IMR-90 (cell line): ENCODE data around the gene TBC1D9B. TPM values are rescaled to one million over a fixed set of nuclear protein-coding genes. Genes with fewer than 3 reads are reported as not detected.

Experiments
- ATAC-seq: fragments of 200-7000 bp; cut with Tn5 transposase; 2 replicates; pipeline ENCODE4 v1.9.1; 2020; ENCODE audit warnings: low read depth, mild to moderate bottlenecking, moderate library complexity
- BruUV-seq: library from RNA; stranded (reverse); fragments of 400-500 nt; replicated peaks from 2 replicates; lab custom pipeline; 2021; lab: Mats Ljungman, UMichigan
- CTCF ChIA-PET: fragments of 300-600 bp; formaldehyde crosslinking; extraction: SDS; loops from one replicate; lab custom pipeline; 2021; ENCODE audit warnings: antibody characterized with exemption; lab: Yijun Ruan, JAX
- POLR2A ChIA-PET: fragments of 300-600 bp; sonication (Branson Sonifier 250); formaldehyde crosslinking; loops from one replicate; lab custom pipeline; 2022; ENCODE audit warnings: antibody characterized with exemption; ENCODE audit not compliant: unreplicated experiment; lab: Charles Lee
- DNase-seq: peaks from one replicate; pipeline ENCODE4 v3.0.0; 2013
- H2AFZ ChIP-seq: replicated peaks from 2 replicates; pipeline ENCODE3; 2013; ENCODE audit warnings: low read length, mild to moderate bottlenecking; ENCODE audit not compliant: poor library complexity
- H2AK5ac ChIP-seq: 2 replicates; pipeline ENCODE4 v1.6.1; 2013; ENCODE audit warnings: low read depth, low read length, inconsistent platforms
- H2AK9ac ChIP-seq: replicated peaks from 2 replicates; pipeline ENCODE3; 2013; ENCODE audit warnings: mild to moderate bottlenecking, low read depth, low read length, moderate library complexity; ENCODE audit not compliant: poor library complexity
- H2BK120ac ChIP-seq: 2 replicates; pipeline ENCODE4 v1.6.1; 2013; ENCODE audit warnings: low read depth, low read length, inconsistent platforms
- H2BK15ac ChIP-seq: 3 replicates; pipeline ENCODE4 v1.6.1; 2013; ENCODE audit warnings: low read depth, low read length, inconsistent platforms
- H2BK20ac ChIP-seq: 2 replicates; pipeline ENCODE4 v1.6.1; 2013; ENCODE audit warnings: low read depth, mild to moderate bottlenecking, inconsistent platforms, low read length, moderate library complexity
- H2BK5ac ChIP-seq: 2 replicates; pipeline ENCODE4 v1.6.1; 2013; ENCODE audit warnings: mild to moderate bottlenecking, low read depth, low read length, inconsistent platforms; ENCODE audit not compliant: poor library complexity, severe bottlenecking
- H3K14ac ChIP-seq: replicated peaks from 2 replicates; pipeline ENCODE4 v1.6.1; 2013; ENCODE audit warnings: low read depth, low read length, inconsistent platforms
- H3K18ac ChIP-seq: 2 replicates; pipeline ENCODE4 v1.6.1; 2013; ENCODE audit warnings: low read depth, low read length, control low read depth
- H3K23ac ChIP-seq: 2 replicates; pipeline ENCODE4 v1.6.1; 2013; ENCODE audit warnings: low read depth, low read length, inconsistent platforms
- H3K27ac ChIP-seq: 2 replicates; pipeline ENCODE4 v1.5.1; 2013; ENCODE audit warnings: mild to moderate bottlenecking, control low read depth, low read length; ENCODE audit not compliant: insufficient read depth
- H3K27me3 ChIP-seq: 2 replicates; pipeline ENCODE4 v1.6.1; 2013; ENCODE audit warnings: low read length; ENCODE audit not compliant: control insufficient read depth, insufficient read depth
- H3K36me3 ChIP-seq: 2 replicates; pipeline ENCODE4 v1.6.1; 2013; ENCODE audit warnings: low read length, mixed read lengths; ENCODE audit not compliant: control insufficient read depth, insufficient read depth
- H3K4ac ChIP-seq: 2 replicates; pipeline ENCODE4 v1.6.1; 2013; ENCODE audit warnings: low read depth, low read length, inconsistent platforms
- H3K4me1 ChIP-seq: 2 replicates; pipeline ENCODE4 v1.6.1; 2013; ENCODE audit warnings: low read length, mixed read lengths; ENCODE audit not compliant: control insufficient read depth, insufficient read depth
- H3K4me2 ChIP-seq: 2 replicates; pipeline ENCODE4 v1.6.1; 2013; ENCODE audit warnings: low read depth, mild to moderate bottlenecking, control low read depth, low read length, moderate library complexity
- H3K4me3 ChIP-seq: 2 replicates; pipeline ENCODE4 v1.5.1; 2013; ENCODE audit warnings: low read depth, mild to moderate bottlenecking, control low read depth, low read length, moderate library complexity; ENCODE audit not compliant: insufficient read depth
- H3K56ac ChIP-seq: 2 replicates; pipeline ENCODE4 v1.6.1; 2013; ENCODE audit warnings: low read length, inconsistent platforms; ENCODE audit not compliant: insufficient read depth; ENCODE audit errors: extremely low read depth
- H3K79me1 ChIP-seq, 2 experiments: 2 replicates each; pipeline ENCODE4 v1.6.1; 2013; ENCODE audit warnings: low read length in 2 of 2, inconsistent platforms in 1 of 2, low read depth in 1 of 2
- H3K9ac ChIP-seq: 2 replicates; pipeline ENCODE4 v1.6.1; 2013; ENCODE audit warnings: low read depth, low read length, control low read depth
- H3K9me1 ChIP-seq: 2 replicates; pipeline ENCODE4 v1.6.1; 2013; ENCODE audit warnings: low read length, inconsistent platforms; ENCODE audit not compliant: insufficient read depth
- H3K9me3 ChIP-seq: 2 replicates; pipeline ENCODE4 v1.6.1; 2013; ENCODE audit warnings: low read length; ENCODE audit not compliant: control insufficient read depth, insufficient read depth
- H4K20me1 ChIP-seq: 2 replicates; pipeline ENCODE4 v1.6.1; 2013; ENCODE audit warnings: low read length, inconsistent platforms; ENCODE audit not compliant: insufficient read depth
- H4K5ac ChIP-seq: 2 replicates; pipeline ENCODE4 v1.6.1; 2013; ENCODE audit warnings: mild to moderate bottlenecking, low read depth, low read length, control low read depth
- H4K8ac ChIP-seq, 2 experiments: 2 replicates each; pipeline ENCODE4 v1.6.1; 2013; ENCODE audit warnings: low read depth in 2 of 2, low read length in 2 of 2, control low read depth in 1 of 2, inconsistent platforms in 1 of 2
- H4K91ac ChIP-seq: 2 replicates; pipeline ENCODE4 v1.6.1; 2013; ENCODE audit warnings: low read depth, low read length, inconsistent platforms; ENCODE audit not compliant: insufficient read depth
- BHLHE40 ChIP-seq: fragments of 150-350 bp; IDR thresholded peaks from 2 replicates; pipeline ENCODE4 v1.6.1; 2016; ENCODE audit warnings: mild to moderate bottlenecking, low read depth, low read length
- CEBPB ChIP-seq: IDR thresholded peaks from 2 replicates; pipeline ENCODE4 v1.6.1; 2012; ENCODE audit warnings: low read depth, low read length, improper control_type of control experiment
- CHD1 ChIP-seq: IDR thresholded peaks from 2 replicates; pipeline ENCODE4 v1.6.1; 2012; ENCODE audit warnings: low read depth, low read length, improper control_type of control experiment
- MAFK ChIP-seq: IDR thresholded peaks from 2 replicates; pipeline ENCODE4 v1.6.1; 2012; ENCODE audit warnings: low read depth, low read length, improper control_type of control experiment
- MAZ ChIP-seq: IDR thresholded peaks from 2 replicates; pipeline ENCODE4 v1.6.1; 2012; ENCODE audit warnings: low read depth, mild to moderate bottlenecking, low read length, improper control_type of control experiment, moderate library complexity, borderline replicate concordance
- MXI1 ChIP-seq: IDR thresholded peaks from 2 replicates; pipeline ENCODE4 v1.6.1; 2012; ENCODE audit warnings: low read depth, mild to moderate bottlenecking, low read length, moderate library complexity, borderline replicate concordance
- NFE2L2 ChIP-seq: fragments of 150-350 bp; IDR thresholded peaks from 2 replicates; pipeline ENCODE4 v1.6.1; 2016; ENCODE audit warnings: low read depth, mild to moderate bottlenecking, low read length
- POLR2A ChIP-seq: IDR thresholded peaks from 2 replicates; pipeline ENCODE4 v1.6.1; 2012; ENCODE audit warnings: mild to moderate bottlenecking, low read depth, low read length
- RAD21 ChIP-seq: IDR thresholded peaks from 2 replicates; pipeline ENCODE4 v1.6.1; 2012; ENCODE audit warnings: low read length, improper control_type of control experiment
- RCOR1 ChIP-seq: IDR thresholded peaks from 2 replicates; pipeline ENCODE4 v1.6.1; 2012; ENCODE audit warnings: mild to moderate bottlenecking, low read length, improper control_type of control experiment; ENCODE audit not compliant: insufficient replicate concordance
- RFX5 ChIP-seq: IDR thresholded peaks from 2 replicates; pipeline ENCODE4 v1.8.0; 2012; ENCODE audit warnings: low read depth, mild to moderate bottlenecking, low read length, moderate library complexity
- SMC3 ChIP-seq: fragments of 150-350 bp; IDR thresholded peaks from 2 replicates; pipeline ENCODE4 v1.6.1; 2016; ENCODE audit warnings: low read depth, mild to moderate bottlenecking, antibody characterized with exemption, low read length, moderate library complexity
- WGBS, 2 experiments: methylation state at CpG; one replicate each; pipeline versions ENCODE4 v1.1.5 to v1.1.7; 2013; ENCODE audit warnings: missing lambda C conversion rate in 2 of 2; ENCODE audit not compliant: insufficient read length in 1 of 2; ENCODE audit errors: extremely low coverage in 2 of 2; 5-methylcytosine and 5-hydroxymethylcytosine counted together
- dilution Hi-C: fragments of 300-500 bp; cut with HindIII; formaldehyde crosslinking; loops from one replicate; pipeline ENCODE4 v1.14.3; 2018; ENCODE audit warnings: low sequenced_read_pairs; ENCODE audit not compliant: unreplicated experiment
- in situ Hi-C: fragments of 300-500 bp; cut with MboI; formaldehyde crosslinking; loops from 3 replicates; pipeline ENCODE4 v1.14.3; 2019; ENCODE audit warnings: low sequenced_read_pairs, inconsistent platforms, mixed read lengths
- intact Hi-C: fragments of 100-400 bp; cut with micrococcal nuclease; formaldehyde crosslinking; loops from 2 replicates; pipeline ENCODE4 v1.10.0; 2022
- polyA plus RNA-seq, 3 experiments: library from polyadenylated mRNA; depleted of rRNA; stranded (reverse); fragments of >200 nt; gene quantifications; 2 replicates each; pipeline ENCODE4 v1.2.3, GENCODE V29; 2012; ENCODE audit warnings: low replicate concordance in 1 of 3
- total RNA-seq: library from RNA; depleted of rRNA; stranded (reverse); fragments of >200 nt; gene quantifications from 2 replicates; pipeline ENCODE4 v1.2.3, GENCODE V29; 2012
- TF ChIP-seq, protein P1 (sequence below): fragments of 150-350 bp; IDR thresholded peaks from 2 replicates; pipeline ENCODE4 v1.6.1; 2017; ENCODE audit warnings: mild to moderate bottlenecking, antibody characterized with exemption, low read length, low read depth
- TF ChIP-seq, protein P2 (sequence below): conservative IDR thresholded peaks from 2 replicates; pipeline ENCODE4 v1.5.1; 2012; ENCODE audit warnings: mild to moderate bottlenecking, low read depth, low read length, improper control_type of control experiment

Gene TBC1D9B
- total and polyA plus RNA-seq, 2 of the 4 experiments (the other 2 are of a cell fraction) = 58.6 to 78.1 TPM

DNA sequence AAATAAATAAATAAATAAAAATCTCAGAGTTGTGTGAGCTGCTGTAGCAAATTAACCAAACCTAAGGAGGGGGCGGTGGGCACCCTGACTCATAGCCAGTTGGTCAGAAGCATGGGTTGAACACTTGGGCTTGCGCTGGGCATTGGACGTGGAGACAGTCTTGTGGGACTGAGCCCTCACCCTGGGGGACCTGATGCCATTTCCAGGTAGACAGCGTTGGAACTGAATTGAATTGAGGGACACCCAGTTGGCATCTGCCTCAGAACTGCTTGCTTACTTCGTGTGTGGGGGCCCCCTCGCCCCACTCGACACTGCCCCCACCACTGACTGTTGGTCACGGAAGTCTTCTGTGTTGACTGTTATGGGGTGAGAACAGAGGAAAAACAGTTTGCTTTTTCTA lies 19.0 kb upstream of the TBC1D9B start:
- no peaks in the 10 kb centered on the region for H3K36me3 ChIP-seq
- DNase-seq = no peak
- in situ Hi-C loops (no loop called here), dilution Hi-C loops (no loop called here), intact Hi-C loops (no loop called here)
- H3K4me3 ChIP-seq = no peak overlapping the region
- CTCF ChIA-PET = no interaction called here
- H4K8ac ChIP-seq = no peak overlapping the region
- H3K79me1 ChIP-seq = no peaks in the 10 kb centered on the region
- TF ChIP-seq RCOR1 = no peak
- no peak for TF ChIP-seq MAFK
- TF ChIP-seq NFE2L2 = no peak
- TF ChIP-seq MAZ = no peak
- TF ChIP-seq, protein P1, sequence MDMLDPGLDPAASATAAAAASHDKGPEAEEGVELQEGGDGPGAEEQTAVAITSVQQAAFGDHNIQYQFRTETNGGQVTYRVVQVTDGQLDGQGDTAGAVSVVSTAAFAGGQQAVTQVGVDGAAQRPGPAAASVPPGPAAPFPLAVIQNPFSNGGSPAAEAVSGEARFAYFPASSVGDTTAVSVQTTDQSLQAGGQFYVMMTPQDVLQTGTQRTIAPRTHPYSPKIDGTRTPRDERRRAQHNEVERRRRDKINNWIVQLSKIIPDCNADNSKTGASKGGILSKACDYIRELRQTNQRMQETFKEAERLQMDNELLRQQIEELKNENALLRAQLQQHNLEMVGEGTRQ = no peak
- no peak for TF ChIP-seq RAD21
- TF ChIP-seq BHLHE40 = no peak
- no peak for TF ChIP-seq MXI1
- TF ChIP-seq CHD1 = no peak
- no peak for TF ChIP-seq RFX5
- TF ChIP-seq POLR2A = no peak
- TF ChIP-seq SMC3 = no peak
- TF ChIP-seq CEBPB = no peak
- TF ChIP-seq, protein P2, sequence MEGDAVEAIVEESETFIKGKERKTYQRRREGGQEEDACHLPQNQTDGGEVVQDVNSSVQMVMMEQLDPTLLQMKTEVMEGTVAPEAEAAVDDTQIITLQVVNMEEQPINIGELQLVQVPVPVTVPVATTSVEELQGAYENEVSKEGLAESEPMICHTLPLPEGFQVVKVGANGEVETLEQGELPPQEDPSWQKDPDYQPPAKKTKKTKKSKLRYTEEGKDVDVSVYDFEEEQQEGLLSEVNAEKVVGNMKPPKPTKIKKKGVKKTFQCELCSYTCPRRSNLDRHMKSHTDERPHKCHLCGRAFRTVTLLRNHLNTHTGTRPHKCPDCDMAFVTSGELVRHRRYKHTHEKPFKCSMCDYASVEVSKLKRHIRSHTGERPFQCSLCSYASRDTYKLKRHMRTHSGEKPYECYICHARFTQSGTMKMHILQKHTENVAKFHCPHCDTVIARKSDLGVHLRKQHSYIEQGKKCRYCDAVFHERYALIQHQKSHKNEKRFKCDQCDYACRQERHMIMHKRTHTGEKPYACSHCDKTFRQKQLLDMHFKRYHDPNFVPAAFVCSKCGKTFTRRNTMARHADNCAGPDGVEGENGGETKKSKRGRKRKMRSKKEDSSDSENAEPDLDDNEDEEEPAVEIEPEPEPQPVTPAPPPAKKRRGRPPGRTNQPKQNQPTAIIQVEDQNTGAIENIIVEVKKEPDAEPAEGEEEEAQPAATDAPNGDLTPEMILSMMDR = no peak
- no peaks in the 10 kb centered on the region for H3K9me3 ChIP-seq
- no peak overlapping the region for H3K4ac ChIP-seq
- WGBS, 2 experiments = 93% methylated on average over 4 of the region's 8 CpGs; no CpG with 5 or more reads in 1 of the 2 experiments
- H4K5ac ChIP-seq = no peak overlapping the region
- no peaks in the 10 kb centered on the region for H4K20me1 ChIP-seq
- H3K4me2 ChIP-seq = no peak overlapping the region
- no peak overlapping the region for H4K91ac ChIP-seq
- no peak overlapping the region for H3K27ac ChIP-seq
- H2AK5ac ChIP-seq = no peak overlapping the region
- H2AK9ac ChIP-seq = no peak overlapping the region
- H2BK15ac ChIP-seq = no peak overlapping the region
- H3K9me1 ChIP-seq = no peaks in the 10 kb centered on the region
- BruUV-seq = no TSS peak
- no peak overlapping the region for H3K18ac ChIP-seq
- no peak overlapping the region for H2BK120ac ChIP-seq
- no peaks in the 10 kb centered on the region for H3K4me1 ChIP-seq
- POLR2A ChIA-PET = no interaction called here
- no peak overlapping the region for H2BK20ac ChIP-seq
- no peak overlapping the region for H2BK5ac ChIP-seq
- no peak overlapping the region for H2AFZ ChIP-seq
- H3K56ac ChIP-seq = no peak overlapping the region
- no peak for ATAC-seq
- H3K9ac ChIP-seq = no peak overlapping the region
- no peak overlapping the region for H3K23ac ChIP-seq
- H3K27me3 ChIP-seq = no peaks in the 10 kb centered on the region
- H3K14ac ChIP-seq = no peak overlapping the region
